Neural crest cell (in vitro differentiated cells): ENCODE results near the gene PTPRK. TPM values are rescaled to one million over a fixed set of nuclear protein-coding genes. Genes with fewer than 3 reads are reported as not detected.

ENCODE experiments used
- DNase-seq: peaks from one replicate; pipeline ENCODE4 v3.0.0; 2021; ENCODE audit warnings: low read depth, mixed read lengths, low spot score
- H3K27ac Mint-ChIP-seq: one replicate; pipeline ENCODE4 v1.8.0; 2021; ENCODE audit warnings: mild to moderate bottlenecking, mixed read lengths; ENCODE audit not compliant: unreplicated experiment
- H3K27me3 Mint-ChIP-seq: 2 replicates; pipeline ENCODE4 v1.8.0; 2021; ENCODE audit warnings: low read depth, mild to moderate bottlenecking, mixed read lengths
- H3K36me3 Mint-ChIP-seq: 2 replicates; pipeline ENCODE4 v1.8.0; 2021; ENCODE audit warnings: low read depth, mild to moderate bottlenecking, mixed read lengths
- H3K4me1 Mint-ChIP-seq: 2 replicates; pipeline ENCODE4 v1.8.0; 2021; ENCODE audit warnings: mixed read lengths
- H3K4me3 Mint-ChIP-seq: one replicate; pipeline ENCODE4 v1.8.0; 2021; ENCODE audit warnings: mild to moderate bottlenecking, mixed read lengths
- H3K9me3 Mint-ChIP-seq: 2 replicates; pipeline ENCODE4 v1.8.0; 2021; ENCODE audit warnings: mixed read lengths
- CTCF ChIP-seq: fragments of 200-600 bp; sonication (generic); conservative IDR thresholded peaks from 2 replicates; pipeline ENCODE4 v1.5.0; 2021; ENCODE audit warnings: antibody characterized with exemption, mild to moderate bottlenecking
- total RNA-seq: library from RNA; stranded (reverse); gene quantifications from 2 replicates; pipeline ENCODE4 v1.2.1, GENCODE V29; 2021

The PTPRK gene
- total RNA-seq, 1 donor from 2014 or later: 30.8 TPM

- no peak for DNase-seq
- Mint-ChIP-seq H3K4me1 (peaks cover 11% of the 10 kb centered on the region), H3K27ac (no peak overlapping the region), H3K9me3 (peaks cover 7% of the 10 kb centered on the region), H3K27me3 (no peaks in the 10 kb centered on the region), H3K36me3 (peaks cover 12% of the 10 kb centered on the region), H3K4me3 (no peak overlapping the region)
- TF ChIP-seq CTCF: no peak
These were observed 313.6 kb downstream of the PTPRK start for GRCh38 chr6:128206610-128207426.

- no peak overlapping the region for H3K27ac Mint-ChIP-seq
These were observed 315.8 kb downstream of the PTPRK start for GRCh38 chr6:128204616-128205015.

GRCh38 chr6:128202169-128202765, 318.1 kb downstream of the PTPRK start:
- TF ChIP-seq CTCF: no peak
- no peak overlapping the region for H3K27ac Mint-ChIP-seq
- H3K4me3 Mint-ChIP-seq: no peak overlapping the region
- DNase-seq: no peak
- peaks cover 7% of the 10 kb centered on the region for H3K9me3 Mint-ChIP-seq
- H3K36me3 Mint-ChIP-seq: peaks cover 12% of the 10 kb centered on the region
- no peaks in the 10 kb centered on the region for H3K27me3 Mint-ChIP-seq
- H3K4me1 Mint-ChIP-seq: no peaks in the 10 kb centered on the region

More at GRCh38 chr6:128204616-128205015, 315.8 kb downstream of the PTPRK start:
- DNase-seq: no peak
- TF ChIP-seq CTCF: no peak
- Mint-ChIP-seq H3K9me3 (peaks cover 7% of the 10 kb centered on the region), H3K4me3 (no peak overlapping the region), H3K36me3 (peaks cover 12% of the 10 kb centered on the region), H3K4me1 (peaks cover 2% of the 10 kb centered on the region), H3K27me3 (no peaks in the 10 kb centered on the region)

- TF ChIP-seq CTCF: no peak
- H3K9me3 Mint-ChIP-seq: peaks cover 7% of the 10 kb centered on the region
These were observed 319.6 kb downstream of the PTPRK start for GRCh38 chr6:128200789-128201188.

GRCh38 chr6:128199461-128199860, 320.9 kb downstream of the PTPRK start:
- Mint-ChIP-seq H3K4me3 (no peak overlapping the region), H3K27me3 (no peaks in the 10 kb centered on the region), H3K36me3 (peaks cover 7% of the 10 kb centered on the region), H3K4me1 (no peaks in the 10 kb centered on the region), H3K9me3 (peaks cover 7% of the 10 kb centered on the region), H3K27ac (no peak overlapping the region)
- TF ChIP-seq CTCF: no peak
- DNase-seq: no peak

More at GRCh38 chr6:128200789-128201188, 319.6 kb downstream of the PTPRK start:
- peaks cover 12% of the 10 kb centered on the region for H3K36me3 Mint-ChIP-seq
- no peak overlapping the region for H3K4me3 Mint-ChIP-seq
- no peak overlapping the region for H3K27ac Mint-ChIP-seq
- no peak for DNase-seq
- H3K4me1 Mint-ChIP-seq: no peaks in the 10 kb centered on the region
- H3K27me3 Mint-ChIP-seq: no peaks in the 10 kb centered on the region
